HT1080 (cell line): ENCODE measurements around the gene MADD. TPM values are rescaled to one million over a fixed set of nuclear protein-coding genes. Genes with fewer than 3 reads are reported as not detected.
"Not testable (repeated sequence)": the region's sequence is repeated elsewhere in the genome, so short reads cannot be mapped to it uniquely, and the experiment has no call there.

ENCODE experiments used
- DNase-seq: peaks from one replicate; pipeline ENCODE4 v3.0.0-alpha.2; 2015; ENCODE audit warnings: low read depth
- total RNA-seq: library from RNA; depleted of rRNA; stranded (reverse); fragments of >200 nt; shearing (Covaris generic); gene quantifications from 2 replicates; pipeline ENCODE4 v1.2.3, GENCODE V29; 2014

Gene MADD
- total RNA-seq, 1 experiment from 2014 or later = 19.2 TPM

GRCh38 chr11:47274495-47275235 is 4.7 kb downstream of the MADD start:
- DNase-seq = no peak

DNA sequence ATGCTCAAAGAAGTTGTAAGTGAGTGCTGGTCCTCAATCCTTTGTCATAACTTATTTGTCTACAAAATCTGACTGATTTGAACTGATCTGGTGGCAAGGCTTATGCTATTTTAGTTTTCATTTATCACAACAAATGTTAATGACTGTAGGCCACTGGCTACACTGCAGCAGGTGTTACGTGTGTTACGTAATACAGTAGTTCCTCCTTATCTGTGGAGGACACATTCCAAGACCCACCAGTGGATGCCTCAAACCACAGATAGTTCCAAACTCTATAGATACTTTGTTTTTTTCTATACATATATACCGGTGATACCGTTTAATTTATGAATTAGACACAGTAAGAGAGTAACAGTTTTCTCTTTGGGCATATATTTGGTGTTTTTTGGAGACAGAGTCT is 7.0 kb downstream of the MADD start:
- DNase-seq = no peak

DNA sequence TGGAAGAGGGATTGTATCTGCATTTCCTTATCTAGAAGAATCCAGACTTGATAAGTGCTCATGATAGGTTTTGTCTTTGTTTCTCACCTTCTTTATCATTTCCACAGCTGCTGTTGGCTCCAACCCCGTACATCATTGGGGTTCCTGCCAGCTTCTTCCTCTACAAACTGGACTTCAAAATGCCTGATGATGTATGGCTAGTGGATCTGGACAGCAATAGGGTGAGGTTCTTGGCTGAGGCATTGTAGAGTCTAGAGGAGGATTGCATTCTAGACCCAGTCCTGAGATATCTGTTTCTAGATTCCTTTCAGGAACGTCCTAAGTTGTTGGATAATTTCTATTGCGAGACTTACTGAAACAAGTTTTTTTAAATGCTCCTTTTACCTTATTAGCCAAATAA is 8.1 kb downstream of the MADD start:
- no peak for DNase-seq

DNA sequence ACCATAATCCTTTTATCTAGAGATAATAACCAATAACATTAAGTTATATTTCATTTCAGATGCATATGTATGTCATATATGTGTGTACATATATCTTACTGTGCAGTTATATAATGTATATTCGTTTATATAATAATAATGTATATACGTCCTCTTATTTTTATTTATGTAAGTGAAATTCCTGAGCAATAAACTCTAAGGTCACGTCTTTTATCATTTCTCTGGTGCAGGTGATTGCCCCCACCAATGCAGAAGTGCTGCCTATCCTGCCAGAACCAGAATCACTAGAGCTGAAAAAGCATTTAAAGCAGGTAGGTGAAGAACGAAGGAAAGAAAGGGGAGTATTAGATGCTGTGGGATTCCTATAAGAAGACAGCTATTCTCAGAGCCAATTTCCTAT is 8.8 kb downstream of the MADD start:
- no peak for DNase-seq

DNA sequence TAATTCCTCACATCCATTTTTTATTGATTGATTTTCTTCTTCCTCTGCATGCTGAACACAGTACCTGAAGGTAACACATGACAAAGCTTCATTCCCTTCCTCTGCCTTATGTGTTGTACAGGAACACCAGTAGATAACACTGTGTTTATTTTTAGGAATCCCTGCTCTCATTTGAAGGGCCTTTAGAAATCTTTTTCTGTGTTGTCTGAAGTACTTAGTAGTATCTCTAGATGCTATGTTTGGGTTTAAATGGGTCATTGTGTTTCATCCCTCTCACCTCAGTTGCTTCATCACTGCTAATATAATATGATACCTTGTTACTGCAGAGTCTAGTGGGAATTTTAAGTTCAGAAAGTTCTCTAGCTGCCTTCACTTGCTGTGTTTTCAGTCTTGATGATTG is 10.2 kb downstream of the MADD start:
- DNase-seq = no peak

DNA sequence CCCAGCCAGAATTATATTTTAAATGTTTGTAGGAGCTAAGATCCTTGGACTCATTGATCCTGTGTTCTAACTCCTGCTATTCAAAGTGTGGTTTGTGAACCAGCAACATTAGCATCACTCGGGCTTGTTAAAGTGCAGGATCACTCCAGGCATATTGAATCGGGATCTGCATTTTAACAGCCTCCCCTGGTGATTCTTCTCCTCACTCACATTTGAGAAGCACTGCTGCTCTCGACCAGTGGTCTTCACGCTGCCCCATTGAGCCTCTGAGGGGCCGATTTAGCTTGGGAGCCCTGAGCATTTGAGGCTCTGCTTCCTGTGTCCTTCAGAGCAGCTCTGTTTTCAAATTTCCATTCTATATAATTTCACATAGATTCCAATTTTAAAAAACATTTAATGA is 10.9 kb downstream of the MADD start:
- no peak for DNase-seq

DNA sequence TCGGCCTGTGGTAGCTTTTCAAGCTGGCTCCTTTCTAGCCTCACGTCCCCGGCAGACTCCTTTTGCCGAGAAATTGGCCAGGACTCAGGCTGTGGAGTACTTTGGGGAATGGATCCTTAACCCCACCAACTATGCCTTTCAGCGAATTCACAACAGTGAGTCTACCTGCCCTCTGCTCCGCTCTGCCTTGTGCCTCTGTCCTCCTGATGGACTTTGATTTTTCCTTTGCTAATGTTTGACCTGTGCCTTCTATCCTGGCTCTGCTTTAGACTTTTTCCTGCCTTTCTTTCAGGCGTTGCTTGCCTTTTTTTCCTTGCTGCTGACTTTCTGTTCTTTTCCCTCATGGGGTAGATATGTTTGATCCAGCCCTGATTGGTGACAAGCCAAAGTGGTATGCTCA is 12.5 kb downstream of the MADD start:
- DNase-seq = no peak

DNA sequence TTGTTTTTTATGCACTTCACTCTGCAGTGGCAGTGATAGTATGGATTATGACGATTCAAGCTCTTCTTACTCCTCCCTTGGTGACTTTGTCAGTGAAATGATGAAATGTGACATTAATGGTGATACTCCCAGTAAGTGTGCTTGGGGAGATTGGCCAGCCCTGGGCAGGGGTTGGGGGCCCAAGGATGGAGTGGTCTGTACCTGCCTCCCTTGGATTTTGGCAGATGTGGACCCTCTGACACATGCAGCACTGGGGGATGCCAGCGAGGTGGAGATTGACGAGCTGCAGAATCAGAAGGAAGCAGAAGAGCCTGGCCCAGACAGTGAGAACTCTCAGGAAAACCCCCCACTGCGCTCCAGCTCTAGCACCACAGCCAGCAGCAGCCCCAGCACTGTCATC is 14.2 kb downstream of the MADD start:
- DNase-seq = no peak

- DNase-seq = no peak
Measured at GRCh38 chr11:47285969-47286770, 16.2 kb downstream of the MADD start.

GRCh38 chr11:47288066-47288465 is 18.1 kb downstream of the MADD start:
- DNase-seq = no peak

GRCh38 chr11:47289856-47290255 is 19.9 kb downstream of the MADD start:
- peak; percentile 63 for DNase-seq

- DNase-seq = no peak
Measured at GRCh38 chr11:47295385-47295784, 25.5 kb downstream of the MADD start.

- DNase-seq = no peak
Measured at GRCh38 chr11:47296045-47296444, 26.1 kb downstream of the MADD start.

- DNase-seq = no peak
Measured at GRCh38 chr11:47299078-47299477, 29.1 kb downstream of the MADD start.

GRCh38 chr11:47302853-47303252 is 32.9 kb downstream of the MADD start:
- no peak for DNase-seq

GRCh38 chr11:47305734-47306483 is 36.0 kb downstream of the MADD start:
- no peak for DNase-seq

- no peak for DNase-seq
Measured at GRCh38 chr11:47306484-47306844, 36.5 kb downstream of the MADD start.

DNA sequence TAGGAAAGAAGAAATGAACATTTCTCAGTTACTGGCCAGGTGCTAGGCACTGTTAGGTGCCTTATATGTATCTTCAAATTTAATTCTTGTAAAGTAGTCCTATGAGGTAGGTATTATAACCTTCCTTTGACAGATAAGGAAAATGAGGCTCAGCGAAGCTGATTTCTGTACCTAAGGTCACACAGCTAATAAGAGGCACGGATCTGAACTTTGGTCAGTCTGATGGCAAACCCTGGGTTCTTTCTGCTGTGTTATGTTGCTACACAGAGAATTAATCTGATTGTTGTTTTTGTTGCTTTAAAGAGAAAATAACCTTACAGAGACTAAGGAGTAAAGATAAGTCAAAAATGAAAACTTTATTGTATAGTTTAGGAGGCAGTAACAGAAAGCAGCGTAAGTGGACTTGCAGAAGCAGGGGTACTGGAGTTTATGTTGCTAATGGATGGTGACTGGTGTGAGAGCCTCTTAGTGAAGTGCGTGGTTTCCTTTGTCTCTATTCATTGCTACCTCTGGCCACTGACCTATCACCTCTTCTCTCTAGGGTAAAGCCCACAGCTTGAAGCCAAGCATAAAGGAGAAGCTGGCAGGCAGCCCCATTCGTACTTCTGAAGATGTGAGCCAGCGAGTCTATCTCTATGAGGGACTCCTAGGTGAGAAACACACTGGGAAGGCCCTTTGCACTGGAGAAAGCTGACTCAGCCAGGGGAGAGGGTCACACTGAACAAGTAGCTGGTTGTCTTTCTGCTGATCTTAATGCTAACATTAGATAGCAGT is 38.3 kb downstream of the MADD start:
- no peak for DNase-seq

GRCh38 chr11:47314992-47315391 is 45.1 kb downstream of the MADD start:
- DNase-seq = no peak

GRCh38 chr11:47316501-47316900 is 46.6 kb downstream of the MADD start:
- DNase-seq = not testable (repeated sequence)

GRCh38 chr11:47317064-47317828 is 47.3 kb downstream of the MADD start:
- DNase-seq = no peak
